ENCODE measurements around the gene ARID5B.

Gene ARID5B

GRCh38 chr10:62053860-62054259, 152.4 kb downstream of the ARID5B start:
- no peak for DNase-seq (ENCODE audit: low spot score)

GRCh38 chr10:62054408-62054807, 152.9 kb downstream of the ARID5B start:
- no peak for DNase-seq (ENCODE audit: low spot score)

GRCh38 chr10:62054830-62055229, 153.3 kb downstream of the ARID5B start:
- DNase-seq (ENCODE audit: low spot score), result no peak

GRCh38 chr10:62056219-62056618, 154.7 kb downstream of the ARID5B start:
- DNase-seq (ENCODE audit: low spot score), result no peak

- no peak for DNase-seq (ENCODE audit: low spot score)
These were observed 155.2 kb downstream of the ARID5B start for GRCh38 chr10:62056698-62057097.

- no peak for DNase-seq (ENCODE audit: low spot score)
These were observed 155.9 kb downstream of the ARID5B start for GRCh38 chr10:62057359-62057758.

GRCh38 chr10:62057850-62058249, 156.4 kb downstream of the ARID5B start:
- DNase-seq (ENCODE audit: low spot score), result no peak

- no peak for DNase-seq (ENCODE audit: low spot score)
These were observed 157.0 kb downstream of the ARID5B start for GRCh38 chr10:62058476-62058875.

GRCh38 chr10:62058896-62059216, 157.4 kb downstream of the ARID5B start:
- no peak for DNase-seq (ENCODE audit: low spot score)

GRCh38 chr10:62059217-62059920, 157.9 kb downstream of the ARID5B start:
- no peak for DNase-seq (ENCODE audit: low spot score)

GRCh38 chr10:62062028-62062427, 160.5 kb downstream of the ARID5B start:
- DNase-seq (ENCODE audit: low spot score), result no peak

GRCh38 chr10:62062752-62063512, 161.4 kb downstream of the ARID5B start:
- no peak for DNase-seq (ENCODE audit: low spot score)

- no peak for DNase-seq (ENCODE audit: low spot score)
These were observed 162.4 kb downstream of the ARID5B start for GRCh38 chr10:62063795-62064472.

GRCh38 chr10:62067560-62067959, 166.1 kb downstream of the ARID5B start:
- DNase-seq (ENCODE audit: low spot score), result no peak

- DNase-seq (ENCODE audit: low spot score), result no peak
These were observed 167.0 kb downstream of the ARID5B start for GRCh38 chr10:62068464-62068863.

GRCh38 chr10:62069452-62070178, 168.1 kb downstream of the ARID5B start:
- DNase-seq (ENCODE audit: low spot score), result no peak

GRCh38 chr10:62071846-62072281, 170.4 kb downstream of the ARID5B start:
- no peak for DNase-seq (ENCODE audit: low spot score)

- DNase-seq (ENCODE audit: low spot score), result no peak
These were observed 171.4 kb downstream of the ARID5B start for GRCh38 chr10:62072901-62073300.

- DNase-seq (ENCODE audit: low spot score), result no peak
These were observed 171.9 kb downstream of the ARID5B start for GRCh38 chr10:62073429-62073828.

GRCh38 chr10:62075414-62075813, 173.9 kb downstream of the ARID5B start:
- DNase-seq (ENCODE audit: low spot score), result no peak

- no peak for DNase-seq (ENCODE audit: low spot score)
These were observed 174.4 kb downstream of the ARID5B start for GRCh38 chr10:62075912-62076311.

- DNase-seq (ENCODE audit: low spot score), result no peak
These were observed 175.4 kb downstream of the ARID5B start for GRCh38 chr10:62076891-62077290.
